SH-SY5Y (cell line): ENCODE measurements around the gene MTTP.

Experiments
- GATA2 ChIP-seq: IDR thresholded peaks from 2 replicates; pipeline ENCODE4 v1.6.1; 2011; ENCODE audit warnings: mild to moderate bottlenecking, low read depth, low read length
- GATA3 ChIP-seq: IDR thresholded peaks from 2 replicates; pipeline ENCODE4 v1.6.1; 2011; ENCODE audit warnings: low read depth, mild to moderate bottlenecking, low read length, moderate library complexity

- TF ChIP-seq GATA2 (no peak), GATA3 (no peak)
These were observed 61.8 kb downstream of the MTTP start for GRCh38 chr4:99636422-99636821.
